KG1 (cell line): ENCODE results near the gene OLFM1.
"Not testable (repeated sequence)": the region's sequence is repeated elsewhere in the genome, so short reads cannot be mapped to it uniquely, and the experiment has no call there.

Experiments
- DNase-seq: peaks from one replicate; lab custom pipeline; 2025; lab: John Stamatoyannopoulos, UW

The OLFM1 gene

GRCh38 chr9:135107581-135108235, 20.2 kb downstream of the OLFM1 start:
- no peak for DNase-seq

- DNase-seq: no peak
These were observed 21.5 kb downstream of the OLFM1 start for GRCh38 chr9:135108831-135109510.

- no peak for DNase-seq
These were observed 22.2 kb downstream of the OLFM1 start for GRCh38 chr9:135109650-135110049.

DNA sequence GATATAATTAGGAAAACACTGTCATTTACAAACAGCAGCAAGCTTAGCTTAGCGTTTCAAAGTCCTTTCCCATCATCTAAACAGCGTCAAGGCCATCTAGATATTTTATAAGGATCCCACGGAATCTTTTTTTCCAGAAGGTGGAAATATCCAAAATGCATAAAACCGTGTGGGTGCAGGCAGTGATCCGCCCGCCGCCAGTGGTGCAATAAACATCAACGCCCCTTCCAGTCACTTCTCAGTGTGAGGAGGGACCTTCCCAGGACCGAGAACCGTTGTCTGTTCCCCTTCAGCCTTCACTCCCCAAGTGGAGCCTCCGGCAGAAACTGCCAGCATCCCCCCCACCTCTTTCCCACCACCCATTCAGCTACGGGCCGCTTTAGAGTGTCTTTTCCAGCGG, 22.9 kb downstream of the OLFM1 start:
- DNase-seq: no peak

- not testable (repeated sequence) for DNase-seq
These were observed 24.1 kb downstream of the OLFM1 start for GRCh38 chr9:135111600-135111999.

DNA sequence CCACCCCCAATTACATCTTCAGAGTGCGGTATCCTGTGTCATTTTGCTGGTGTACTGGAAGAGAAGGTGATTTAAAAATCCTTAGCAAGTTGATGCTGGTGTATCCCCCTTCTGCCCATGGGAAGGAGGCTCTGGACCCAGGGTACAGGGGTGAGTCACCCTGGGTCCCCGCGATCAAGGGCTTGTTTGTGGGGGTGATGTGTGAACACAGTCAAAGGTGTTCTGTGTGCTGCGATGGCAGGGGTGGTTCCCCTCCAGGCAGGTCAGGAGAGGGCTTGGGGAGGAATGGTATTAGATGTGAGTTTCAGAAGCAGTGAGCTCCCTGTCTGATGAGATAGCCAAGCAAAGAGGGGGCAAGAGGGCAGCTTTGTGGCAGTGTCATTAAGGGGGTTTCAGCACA, 28.9 kb downstream of the OLFM1 start:
- DNase-seq: no peak

DNA sequence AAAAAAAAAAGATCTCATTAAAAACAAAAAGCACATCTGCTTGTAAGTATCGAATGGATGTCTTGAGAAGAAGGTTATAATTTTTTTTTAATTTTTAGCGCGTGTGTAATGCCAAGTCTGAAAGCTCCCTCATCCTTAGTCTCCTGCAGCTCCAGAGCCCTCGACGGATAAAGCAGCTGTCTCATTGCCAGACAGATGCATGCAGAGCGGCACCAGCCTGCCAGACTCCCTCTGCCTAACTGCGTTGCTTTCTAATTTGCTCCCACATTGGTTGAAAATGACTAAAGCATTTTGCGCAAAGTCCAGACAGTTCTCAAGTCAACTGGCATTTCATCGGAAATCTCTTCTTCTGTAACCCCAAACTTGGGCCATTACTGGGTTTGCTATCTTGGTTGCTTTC, 29.4 kb downstream of the OLFM1 start:
- DNase-seq: no peak

- DNase-seq: no peak
These were observed 29.8 kb downstream of the OLFM1 start for GRCh38 chr9:135117281-135117680.

GRCh38 chr9:135119496-135120064, 32.1 kb downstream of the OLFM1 start:
- DNase-seq: no peak

DNA sequence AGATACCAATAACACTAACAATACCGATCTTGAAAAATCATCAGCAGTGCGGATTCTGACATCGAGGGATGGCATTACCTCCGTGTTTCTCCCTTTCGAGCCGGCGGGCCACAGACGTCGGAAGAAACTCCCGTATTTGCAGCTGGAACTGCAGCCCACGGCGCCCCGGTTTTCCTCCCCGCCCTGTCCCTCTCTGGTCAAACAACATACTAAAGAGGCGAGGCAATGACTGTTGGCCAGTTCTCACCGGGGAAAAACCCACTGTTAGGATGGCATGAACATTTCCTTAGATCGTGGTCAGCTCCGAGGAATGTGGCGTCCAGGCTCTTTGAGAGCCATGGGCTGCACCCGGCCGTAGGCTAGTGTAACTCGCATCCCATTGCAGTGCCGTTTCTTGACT, 32.8 kb downstream of the OLFM1 start:
- DNase-seq: no peak

- DNase-seq: no peak
These were observed 34.8 kb downstream of the OLFM1 start for GRCh38 chr9:135122316-135122715.

DNA sequence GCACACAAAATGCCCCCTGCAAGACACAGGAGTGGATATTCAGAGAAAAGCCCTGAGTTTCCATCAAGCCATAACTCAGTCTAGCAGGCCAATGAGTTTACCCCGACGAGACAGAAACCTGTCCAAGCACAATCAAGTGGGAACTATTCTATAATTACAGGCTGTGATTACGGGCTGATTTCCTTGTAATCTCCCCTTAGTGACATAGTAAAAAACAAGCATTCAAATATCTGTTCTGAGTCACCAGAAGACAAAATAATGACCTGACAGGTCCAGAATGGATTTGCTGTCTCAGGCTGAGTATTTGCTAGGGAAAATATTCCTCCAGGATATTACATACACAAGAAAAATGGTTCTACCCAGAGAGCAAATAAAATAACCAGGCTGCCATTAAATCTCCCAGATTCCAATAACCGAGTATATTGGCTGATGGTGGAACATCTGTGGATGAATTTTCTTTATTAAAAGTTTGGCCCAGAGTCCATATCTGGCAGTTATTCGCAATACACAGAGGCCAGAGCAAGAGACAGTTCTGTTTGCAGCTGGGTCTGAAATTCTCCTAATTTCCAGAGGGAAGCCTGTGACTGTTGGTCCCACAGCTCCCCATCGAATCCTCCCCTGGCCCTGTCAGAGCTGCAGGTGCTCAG, 35.8 kb downstream of the OLFM1 start:
- no peak for DNase-seq

DNA sequence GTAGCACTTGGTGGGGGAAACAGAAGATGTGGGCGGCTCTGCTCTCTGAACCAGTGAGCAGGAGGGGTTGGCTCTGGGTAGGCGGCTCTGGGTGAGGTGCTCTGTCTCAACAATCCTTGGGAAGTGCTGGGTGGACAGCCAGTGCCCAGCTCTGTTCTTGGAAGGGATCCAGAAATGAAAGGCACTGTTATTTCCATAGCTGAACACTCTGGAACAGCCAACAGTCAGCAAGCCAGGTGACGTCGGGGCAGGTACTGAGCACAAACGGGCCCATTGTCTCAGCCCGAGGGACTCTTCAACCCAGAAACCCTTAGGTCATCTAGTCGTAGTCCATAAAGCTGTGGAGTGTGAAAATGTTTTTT, 36.3 kb downstream of the OLFM1 start:
- no peak for DNase-seq

DNA sequence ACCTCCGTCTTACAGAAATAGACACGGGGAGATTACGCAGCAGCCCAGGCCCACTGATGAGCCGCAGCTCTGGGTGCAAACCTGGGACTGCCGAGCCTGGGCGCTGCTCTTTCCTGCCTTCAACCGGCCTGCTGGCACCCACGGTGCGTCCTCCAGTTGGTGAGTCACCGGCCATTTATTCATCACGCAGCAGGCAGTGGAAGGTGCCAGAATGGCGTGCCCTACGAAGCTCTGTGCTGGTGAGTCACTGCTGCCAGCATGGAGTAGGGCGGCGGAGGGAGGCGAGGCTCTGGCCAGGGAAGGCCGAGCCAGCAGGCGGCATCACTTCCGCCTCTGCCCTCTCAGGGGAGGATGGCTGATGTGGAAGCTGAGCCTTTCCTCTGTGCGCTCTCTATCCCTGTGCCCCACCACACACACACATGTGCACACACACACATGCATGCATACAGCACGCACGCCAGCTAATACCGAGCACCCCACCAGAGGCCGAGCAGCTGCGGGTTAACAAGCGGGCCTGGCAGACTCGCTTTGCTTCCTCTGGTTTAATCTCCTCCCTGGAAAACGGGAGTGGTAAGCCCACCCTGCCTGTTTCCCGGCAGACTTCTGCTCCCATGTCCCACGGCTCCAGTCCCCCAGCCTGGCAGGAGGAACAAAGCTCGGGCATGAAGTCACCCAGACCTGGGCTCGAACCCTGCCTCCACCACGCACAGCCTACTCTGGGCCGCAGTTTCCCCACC, 39.2 kb downstream of the OLFM1 start:
- DNase-seq: no peak

GRCh38 chr9:135127718-135128670, 40.5 kb downstream of the OLFM1 start:
- DNase-seq: no peak

DNA sequence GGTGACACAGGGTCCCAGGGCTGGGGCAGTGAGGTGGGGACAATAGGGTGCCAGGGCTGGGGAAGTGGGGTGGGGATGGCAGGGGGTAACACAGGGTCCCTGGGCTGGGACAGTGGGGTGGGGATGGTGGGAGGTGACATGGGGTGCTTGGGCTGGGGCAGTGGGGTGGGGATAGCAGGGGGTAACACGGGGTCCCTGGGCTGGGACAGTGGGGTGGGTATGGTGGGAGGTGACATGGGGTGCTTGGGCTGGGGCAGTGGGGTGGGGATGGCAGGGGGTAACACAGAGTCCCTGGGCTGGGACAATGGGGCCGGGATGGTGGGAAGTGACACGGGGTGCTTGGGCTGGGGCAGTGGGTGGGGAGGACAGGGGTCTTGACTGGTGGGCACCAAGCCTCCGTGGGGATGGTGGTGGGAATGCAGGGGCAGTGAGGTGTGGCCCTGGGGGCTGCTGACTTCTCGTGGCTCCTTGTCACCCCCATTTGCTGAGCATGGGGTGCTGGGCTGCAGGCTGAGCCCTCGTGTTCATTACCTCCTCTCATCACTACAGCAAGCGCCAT, 41.7 kb downstream of the OLFM1 start:
- no peak for DNase-seq

DNA sequence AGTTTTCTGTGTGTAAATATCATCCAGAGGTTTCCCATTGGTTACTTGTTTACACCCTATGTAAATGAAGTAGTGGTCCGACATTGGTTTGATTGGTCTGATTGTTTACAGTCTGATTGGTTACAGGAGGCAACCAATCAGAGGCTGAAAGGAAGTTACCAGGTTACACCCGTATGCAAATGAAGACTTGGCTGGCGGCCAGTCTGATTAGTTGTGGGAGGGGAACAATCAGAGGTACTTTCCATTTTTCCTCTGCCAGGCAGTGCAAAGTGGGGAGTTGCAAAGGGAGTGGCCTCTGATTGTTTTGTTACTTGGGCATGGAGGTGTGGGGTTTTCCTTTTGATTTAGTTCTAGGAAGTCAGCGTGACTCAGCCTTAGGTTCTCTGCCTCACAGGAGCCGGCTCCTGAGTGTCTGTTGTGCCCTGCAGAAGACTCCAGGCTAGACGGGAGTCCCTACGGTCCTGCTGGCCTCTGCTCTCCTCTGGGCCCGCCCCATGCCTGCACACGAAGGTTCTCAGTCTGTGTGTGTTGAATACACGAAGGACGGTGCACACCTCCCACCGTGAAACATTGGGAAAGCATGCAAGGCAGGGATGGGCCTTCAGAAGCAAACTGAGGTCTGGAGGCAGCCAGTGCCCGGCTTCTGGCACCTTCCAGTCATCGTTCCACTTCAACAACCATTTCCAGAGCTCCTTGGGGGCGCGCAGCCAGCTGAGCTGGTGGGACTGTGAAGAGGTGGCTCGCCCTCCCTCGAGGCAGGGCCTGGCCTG, 42.9 kb downstream of the OLFM1 start:
- DNase-seq: no peak

DNA sequence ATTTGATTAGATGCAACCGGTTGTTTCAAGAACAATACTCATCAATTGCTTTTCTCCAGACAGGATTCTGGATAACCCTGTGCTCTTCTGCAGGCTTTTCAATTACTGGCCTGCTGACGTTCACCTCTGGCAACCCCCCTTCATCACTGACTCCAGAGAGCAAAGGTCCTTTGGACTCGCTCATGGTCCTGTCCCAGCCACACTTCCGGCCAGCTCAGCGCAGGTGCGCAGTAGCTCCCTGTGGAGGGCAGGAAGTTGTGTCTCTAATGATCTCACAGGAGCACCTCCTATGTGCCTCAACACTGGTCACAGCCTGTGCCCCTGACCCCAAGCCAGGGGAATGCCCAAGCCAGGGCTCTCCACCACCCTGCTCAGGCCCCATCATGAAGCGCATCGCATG, 44.0 kb downstream of the OLFM1 start:
- DNase-seq: no peak

- no peak for DNase-seq
These were observed 44.5 kb downstream of the OLFM1 start for GRCh38 chr9:135132008-135132407.
